Sigmoid colon (tissue), 7 donors: ENCODE results near the gene JMJD1C. TPM values are rescaled to one million over a fixed set of nuclear protein-coding genes. Genes with fewer than 3 reads are reported as not detected.

Source experiments
- DNase-seq: peaks from one replicate; pipeline ENCODE4 v3.0.0-alpha.2; 2019
- H3K27ac ChIP-seq, 4 donors: fragments of 200-600 bp; sonication (generic); one replicate each; pipeline ENCODE4 v1.5.1; 2016 to 2019; ENCODE audit warnings: mild to moderate bottlenecking in 1 of 4
- H3K27me3 ChIP-seq, 3 donors: fragments of 200-600 bp; sonication (generic); one replicate each; pipeline ENCODE4 v1.5.1; 2019; ENCODE audit warnings: mild to moderate bottlenecking in 1 of 3
- H3K36me3 ChIP-seq, 4 donors: fragments of 200-600 bp; sonication (generic); one replicate each; pipeline ENCODE4 v1.5.1; 2016 to 2019
- H3K4me1 ChIP-seq, 4 donors: fragments of 200-600 bp; sonication (generic); one replicate each; pipeline ENCODE4 v1.5.1; 2017 to 2019
- H3K4me3 ChIP-seq, 4 donors: fragments of 200-600 bp; sonication (generic); one replicate each; pipeline ENCODE4 v1.5.1; 2017 to 2019; ENCODE audit warnings: mild to moderate bottlenecking in 2 of 4, moderate library complexity in 1 of 4
- H3K9me3 ChIP-seq, 4 donors: fragments of 200-600 bp in 3 of 4; sonication (generic) in 3 of 4; one replicate each; pipeline versions ENCODE4 v1.5.1 to v1.6.1; 2013 to 2019
- EP300 ChIP-seq, 4 donors: sonication (generic); formaldehyde crosslinking; IDR thresholded peaks; one replicate each; pipeline ENCODE4 v1.6.1; 2017; ENCODE audit warnings: antibody characterized with exemption in 4 of 4
- POLR2A ChIP-seq, 2 donors: fragments of 450-650 bp; IDR thresholded peaks; one replicate each; pipeline ENCODE4 v1.6.1; 2016; ENCODE audit warnings: antibody characterized with exemption in 2 of 2, mild to moderate bottlenecking in 2 of 2, moderate library complexity in 2 of 2
- POLR2AphosphoS5 ChIP-seq, 4 donors: sonication (generic); formaldehyde crosslinking; IDR thresholded peaks; one replicate each; pipeline ENCODE4 v1.6.1; 2017; ENCODE audit warnings: antibody characterized with exemption in 4 of 4
- WGBS, 2 donors: extraction: QIAGEN DNeasy Blood & Tissue Kit; methylation state at CpG; one replicate each; pipeline ENCODE4 v1.1.7; 2013; 5-methylcytosine and 5-hydroxymethylcytosine counted together
- intact Hi-C: fragments of 100-400 bp; cut with DNase I; formaldehyde crosslinking; loops from one replicate; pipeline ENCODE4 v1.15.1; 2023
- polyA plus RNA-seq, 3 donors: library from polyadenylated mRNA; stranded (reverse); fragments of 200-250 nt; gene quantifications; one replicate each; pipeline ENCODE4 v1.2.3, GENCODE V29; 2013
- total RNA-seq, 4 donors: library from RNA; depleted of rRNA; stranded (reverse); fragments of >200 nt; gene quantifications; one replicate each; pipeline ENCODE4 v1.1.0, GENCODE V29; 2016
- TF ChIP-seq, protein P1 (sequence below), 4 experiments: fragments of 450-650 bp in 3 of 4; fragments of 200-600 bp in 1 of 4; IDR thresholded peaks; one replicate each; pipeline ENCODE4 v1.5.1; 2016 to 2019; ENCODE audit warnings: antibody characterized with exemption in 4 of 4, mild to moderate bottlenecking in 3 of 4, moderate library complexity in 2 of 4
- donor health status: healthy with polysubstance abuse.
- donor health status: Bipolar disorder and iron deficiency.
- donor health status: healthy.

Gene JMJD1C
- total and polyA plus RNA-seq, 7 donors, result 13.2 to 134 (median 94.2) TPM

DNA sequence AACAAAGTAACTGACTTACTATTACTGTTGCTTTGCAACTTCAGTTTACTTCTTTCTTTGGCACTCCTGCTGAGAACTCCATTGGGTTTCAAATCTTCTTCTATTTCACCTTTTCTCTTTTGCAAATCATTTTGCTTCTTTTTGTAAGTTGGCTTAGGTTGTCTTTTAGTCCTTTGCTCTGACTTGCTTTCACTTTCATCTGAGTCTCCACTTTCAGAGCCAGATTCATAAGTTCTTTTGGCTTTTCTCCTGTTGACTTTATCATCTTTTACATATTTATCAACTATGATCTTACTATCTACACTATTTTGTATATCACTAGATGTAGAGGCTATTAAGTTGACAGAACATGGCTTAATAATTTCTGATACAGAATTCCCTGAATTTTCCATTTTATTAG is 259.2 kb downstream of the JMJD1C start:
- DNase-seq, result no peak
- Histone ChIP-seq H3K4me1 (peaks cover 0 to 64% (median 49%) of the 10 kb centered on the region in 4 donors), H3K27ac (peak overlapping the region; percentile 53 to 79 (median 72)), H3K36me3 (peaks cover 0 to 12% (median 2%) of the 10 kb centered on the region in 4 donors), H3K27me3 (no peaks in the 10 kb centered on the region), H3K9me3 (no peaks in the 10 kb centered on the region), H3K4me3 (peak overlapping the region in 1 of 4 donors; percentile 5)
- TF ChIP-seq EP300 (IDR thresholded peaks at IDR 0.05) (no peak), POLR2AphosphoS5 (IDR thresholded peaks at IDR 0.05) (no peak), POLR2A (IDR thresholded peaks at IDR 0.05) (no peak)
- TF ChIP-seq, protein P1, sequence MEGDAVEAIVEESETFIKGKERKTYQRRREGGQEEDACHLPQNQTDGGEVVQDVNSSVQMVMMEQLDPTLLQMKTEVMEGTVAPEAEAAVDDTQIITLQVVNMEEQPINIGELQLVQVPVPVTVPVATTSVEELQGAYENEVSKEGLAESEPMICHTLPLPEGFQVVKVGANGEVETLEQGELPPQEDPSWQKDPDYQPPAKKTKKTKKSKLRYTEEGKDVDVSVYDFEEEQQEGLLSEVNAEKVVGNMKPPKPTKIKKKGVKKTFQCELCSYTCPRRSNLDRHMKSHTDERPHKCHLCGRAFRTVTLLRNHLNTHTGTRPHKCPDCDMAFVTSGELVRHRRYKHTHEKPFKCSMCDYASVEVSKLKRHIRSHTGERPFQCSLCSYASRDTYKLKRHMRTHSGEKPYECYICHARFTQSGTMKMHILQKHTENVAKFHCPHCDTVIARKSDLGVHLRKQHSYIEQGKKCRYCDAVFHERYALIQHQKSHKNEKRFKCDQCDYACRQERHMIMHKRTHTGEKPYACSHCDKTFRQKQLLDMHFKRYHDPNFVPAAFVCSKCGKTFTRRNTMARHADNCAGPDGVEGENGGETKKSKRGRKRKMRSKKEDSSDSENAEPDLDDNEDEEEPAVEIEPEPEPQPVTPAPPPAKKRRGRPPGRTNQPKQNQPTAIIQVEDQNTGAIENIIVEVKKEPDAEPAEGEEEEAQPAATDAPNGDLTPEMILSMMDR (IDR thresholded peaks at IDR 0.05), result no peak
- intact Hi-C loops, result loop anchor here (5.0 kb wide), 3 partner anchors 39 to 506 kb away; no protein-coding TSS in a partner anchor

DNA sequence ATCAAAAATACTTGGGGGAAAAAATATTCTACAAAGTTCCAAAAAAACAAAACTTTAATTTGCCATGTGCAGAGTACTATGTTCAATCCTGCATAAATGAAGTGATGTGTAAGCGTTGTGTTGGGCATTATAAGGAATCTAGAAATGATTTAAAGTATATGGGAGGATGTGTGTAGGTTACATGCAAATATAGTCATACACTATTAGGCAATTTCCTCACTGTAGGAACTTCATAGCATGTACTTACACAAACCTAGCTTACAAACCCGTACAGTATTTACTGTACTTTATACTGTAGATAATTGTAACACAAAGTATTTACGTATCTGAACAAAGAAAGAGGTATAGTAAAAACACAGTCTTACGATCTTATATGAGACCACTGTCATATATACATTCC is 260.4 kb downstream of the JMJD1C start:
- Histone ChIP-seq H3K36me3 (peaks cover 0 to 13% (median 2%) of the 10 kb centered on the region in 4 donors), H3K9me3 (no peaks in the 10 kb centered on the region), H3K4me3 (no peak overlapping the region), H3K4me1 (peaks cover 0 to 64% (median 50%) of the 10 kb centered on the region in 4 donors), H3K27me3 (no peaks in the 10 kb centered on the region), H3K27ac (peak overlapping the region in 2 of 4 donors; percentile 75 to 79)
- no peak for TF ChIP-seq POLR2AphosphoS5 (IDR thresholded peaks at IDR 0.05)
- TF ChIP-seq POLR2A (IDR thresholded peaks at IDR 0.05), result no peak
- TF ChIP-seq, protein P1 (IDR thresholded peaks at IDR 0.05), result no peak
- TF ChIP-seq EP300 (IDR thresholded peaks at IDR 0.05), result no peak
- WGBS, 2 donors, result 86% methylated on average over 4 of the region's 4 CpGs
- intact Hi-C loops, result loop anchor here (5.0 kb wide), 3 partner anchors 38 to 507 kb away; no protein-coding TSS in a partner anchor
- no peak for DNase-seq

GRCh38 chr10:63204667-63205391 is 260.9 kb downstream of the JMJD1C start:
- Histone ChIP-seq H3K9me3 (no peaks in the 10 kb centered on the region), H3K27ac (peak overlapping the region in 3 of 4 donors; percentile 43 to 79 (median 45)), H3K4me1 (peaks cover 0 to 67% (median 50%) of the 10 kb centered on the region in 4 donors), H3K4me3 (no peak overlapping the region), H3K27me3 (no peaks in the 10 kb centered on the region), H3K36me3 (peaks cover 0 to 13% (median 2%) of the 10 kb centered on the region in 4 donors)
- DNase-seq, result no peak
- WGBS, 2 donors, result 77% methylated on average over 4 of the region's 4 CpGs
- intact Hi-C loops, result loop anchor here (5.0 kb wide), 3 partner anchors 38 to 507 kb away; no protein-coding TSS in a partner anchor
- TF ChIP-seq, protein P1 (IDR thresholded peaks at IDR 0.05), result no peak
- TF ChIP-seq POLR2A (IDR thresholded peaks at IDR 0.05) (no peak), POLR2AphosphoS5 (IDR thresholded peaks at IDR 0.05) (no peak), EP300 (IDR thresholded peaks at IDR 0.05) (no peak)

GRCh38 chr10:63201118-63201517 is 264.7 kb downstream of the JMJD1C start:
- H3K4me1 ChIP-seq, result peaks cover 0 to 43% (median 23%) of the 10 kb centered on the region in 4 donors
- WGBS, 2 donors, result 0 to 2% methylated on average over 1 of the region's 1 CpG
- TF ChIP-seq, protein P1 (IDR thresholded peaks at IDR 0.05), result no peak
- TF ChIP-seq POLR2AphosphoS5 (IDR thresholded peaks at IDR 0.05) (no peak), POLR2A (IDR thresholded peaks at IDR 0.05) (no peak), EP300 (IDR thresholded peaks at IDR 0.05) (no peak)
- intact Hi-C loops, result no loop called here
- no peaks in the 10 kb centered on the region for H3K27me3 ChIP-seq
- no peak overlapping the region for H3K4me3 ChIP-seq
- H3K36me3 ChIP-seq, result peaks cover 0 to 35% (median 4%) of the 10 kb centered on the region in 4 donors
- no peaks in the 10 kb centered on the region for H3K9me3 ChIP-seq
- H3K27ac ChIP-seq, result peak overlapping the region in 1 of 4 donors; percentile 13
- no peak for DNase-seq
